Fibroblast of lung (primary cell): ENCODE measurements around the gene C11orf71. TPM values are rescaled to one million over a fixed set of nuclear protein-coding genes. Genes with fewer than 3 reads are reported as not detected.

Source experiments
- DNase-seq, 2 donors: peaks; one replicate each; pipeline versions ENCODE4 v3.0.0 to v3.0.0-alpha.2; 2010; ENCODE audit warnings: low read depth in 2 of 2
- H2AFZ ChIP-seq: 2 replicates; pipeline ENCODE4 v1.5.1; 2012; ENCODE audit warnings: low read length, control low read depth, inconsistent platforms
- H3K27ac ChIP-seq: 2 replicates; pipeline ENCODE4 v1.5.1; 2011; ENCODE audit warnings: low read length, control low read depth; ENCODE audit not compliant: insufficient read depth
- H3K27me3 ChIP-seq: 2 replicates; pipeline ENCODE4 v1.5.1; 2011; ENCODE audit warnings: mild to moderate bottlenecking, low read length; ENCODE audit not compliant: control insufficient read depth, insufficient read depth
- H3K36me3 ChIP-seq: 2 replicates; pipeline ENCODE4 v1.5.1; 2011; ENCODE audit warnings: low read length; ENCODE audit not compliant: control insufficient read depth, insufficient read depth
- H3K4me1 ChIP-seq: 2 replicates; pipeline ENCODE4 v1.5.1; 2011; ENCODE audit warnings: low read length; ENCODE audit not compliant: control insufficient read depth, insufficient read depth; ENCODE audit errors: extremely low read depth
- H3K4me2 ChIP-seq: 2 replicates; pipeline ENCODE4 v1.5.1; 2011; ENCODE audit warnings: low read length, control low read depth; ENCODE audit not compliant: insufficient read depth; ENCODE audit errors: extremely low read depth
- H3K4me3 ChIP-seq, 4 experiments: fragments of 200-600 bp in 1 of 4; sonication (generic) in 1 of 4; replicated peaks in 1 of 4; 2 replicates each; pipeline ENCODE4 v1.5.1; 2011 to 2016; ENCODE audit warnings: low read length in 4 of 4, low read depth in 3 of 4, mild to moderate bottlenecking in 3 of 4, control low read depth in 2 of 4, inconsistent platforms in 1 of 4, mixed read lengths in 1 of 4; ENCODE audit not compliant: insufficient read depth in 1 of 4; ENCODE audit errors: control extremely low read depth in 1 of 4
- H3K79me2 ChIP-seq: 2 replicates; pipeline ENCODE4 v1.5.1; 2012; ENCODE audit warnings: mild to moderate bottlenecking, low read length, inconsistent platforms; ENCODE audit not compliant: control insufficient read depth, insufficient read depth
- H3K9ac ChIP-seq: 2 replicates; pipeline ENCODE4 v1.5.1; 2011; ENCODE audit warnings: mild to moderate bottlenecking, low read length, control low read depth; ENCODE audit not compliant: insufficient read depth
- H3K9me3 ChIP-seq: 2 replicates; pipeline ENCODE4 v1.5.1; 2012; ENCODE audit warnings: low read depth, low read length; ENCODE audit not compliant: control insufficient read depth, insufficient read depth
- H4K20me1 ChIP-seq: 2 replicates; pipeline ENCODE4 v1.5.1; 2011; ENCODE audit warnings: low read length; ENCODE audit not compliant: control insufficient read depth, insufficient read depth; ENCODE audit errors: extremely low read depth
- CTCF ChIP-seq, 2 donors: IDR thresholded peaks in 1 of 2; conservative IDR thresholded peaks in 1 of 2; 1 replicate in 1 of 2; 2 replicates in 1 of 2; pipeline ENCODE4 v1.5.1; 2011 to 2012; ENCODE audit warnings: low read length in 2 of 2, control low read depth in 1 of 2, inconsistent platforms in 1 of 2, low read depth in 1 of 2, mild to moderate bottlenecking in 1 of 2
- EZH2 ChIP-seq: IDR thresholded peaks from 2 replicates; pipeline ENCODE4 v1.5.1; 2012; ENCODE audit warnings: low read length, control low read depth, mild to moderate bottlenecking; ENCODE audit errors: missing control alignments
- polyA plus RNA-seq, 2 donors: library from polyadenylated mRNA; depleted of rRNA in 1 of 2; stranded (reverse) in 1 of 2; unstranded in 1 of 2; fragments of >200 nt; gene quantifications; 2 replicates each; pipeline ENCODE4 v1.2.1, GENCODE V29; 2011 to 2012; ENCODE audit warnings: missing spikeins in 1 of 2
- total RNA-seq: library from RNA; depleted of rRNA; stranded (reverse); fragments of >200 nt; gene quantifications from 2 replicates; pipeline ENCODE4 v1.2.1, GENCODE V29; 2014

Gene C11orf71
- total and polyA plus RNA-seq, 2 donors (not counting 1 experiment from before 2014, with no cell fraction given) = 4.0 to 9.6 TPM

- Histone ChIP-seq H3K4me1 (peaks cover 20% of the 10 kb centered on the region), H3K27me3 (no peaks in the 10 kb centered on the region), H3K9ac (no peak overlapping the region), H3K4me3 (no peak overlapping the region), H3K36me3 (no peaks in the 10 kb centered on the region), H4K20me1 (no peaks in the 10 kb centered on the region), H3K9me3 (no peaks in the 10 kb centered on the region), H3K27ac (peak overlapping the region; percentile 94), H3K4me2 (peak overlapping the region; percentile 18), H2AFZ (no peak overlapping the region), H3K79me2 (no peaks in the 10 kb centered on the region)
- DNase-seq = peak; percentile 63 to 92
- TF ChIP-seq EZH2 = no peak
- TF ChIP-seq CTCF (conservative IDR thresholded peaks at IDR 0.05 in 1 of 2, IDR thresholded peaks at IDR 0.05 in 1 of 2; ENCODE audit: low read depth in 1 of 2, low read length in 2 of 2) = no peak
Measured at GRCh38 chr11:114366331-114367243, 33.7 kb downstream of the C11orf71 start.

GRCh38 chr11:114362958-114363357, 37.4 kb downstream of the C11orf71 start:
- no peaks in the 10 kb centered on the region for H4K20me1 ChIP-seq
- no peak for TF ChIP-seq EZH2
- no peak for TF ChIP-seq CTCF (conservative IDR thresholded peaks at IDR 0.05 in 1 of 2, IDR thresholded peaks at IDR 0.05 in 1 of 2; ENCODE audit: low read depth in 1 of 2, low read length in 2 of 2)
- no peak overlapping the region for H3K4me2 ChIP-seq
- no peak overlapping the region for H3K9ac ChIP-seq
- no peak for DNase-seq
- peaks cover 28% of the 10 kb centered on the region for H3K4me1 ChIP-seq
- H2AFZ ChIP-seq = no peak overlapping the region
- no peak overlapping the region for H3K27ac ChIP-seq
- H3K27me3 ChIP-seq = no peaks in the 10 kb centered on the region
- H3K9me3 ChIP-seq = no peaks in the 10 kb centered on the region
- no peaks in the 10 kb centered on the region for H3K79me2 ChIP-seq
- H3K36me3 ChIP-seq = no peaks in the 10 kb centered on the region
- no peak overlapping the region for H3K4me3 ChIP-seq

GRCh38 chr11:114362326-114362725, 38.0 kb downstream of the C11orf71 start:
- H3K27ac ChIP-seq = no peak overlapping the region
- H3K79me2 ChIP-seq = no peaks in the 10 kb centered on the region
- H3K4me1 ChIP-seq = peaks cover 22% of the 10 kb centered on the region
- no peak overlapping the region for H3K4me3 ChIP-seq
- no peaks in the 10 kb centered on the region for H3K36me3 ChIP-seq
- H4K20me1 ChIP-seq = no peaks in the 10 kb centered on the region
- no peaks in the 10 kb centered on the region for H3K9me3 ChIP-seq
- H3K4me2 ChIP-seq = no peak overlapping the region
- DNase-seq = no peak
- no peaks in the 10 kb centered on the region for H3K27me3 ChIP-seq
- no peak overlapping the region for H3K9ac ChIP-seq
- no peak overlapping the region for H2AFZ ChIP-seq
- TF ChIP-seq EZH2 (no peak), CTCF (conservative IDR thresholded peaks at IDR 0.05 in 1 of 2, IDR thresholded peaks at IDR 0.05 in 1 of 2; ENCODE audit: low read depth in 1 of 2, low read length in 2 of 2) (no peak)
